ENCODE measurements around the gene RAP1B. TPM values are rescaled to one million over a fixed set of nuclear protein-coding genes. Genes with fewer than 3 reads are reported as not detected.

The RAP1B gene
- total and polyA plus RNA-seq, 2 of the 13 experiments (the other 11 are each of a cell fraction or from before 2014, with no cell fraction given): 71.1 to 92.7 TPM

DNA sequence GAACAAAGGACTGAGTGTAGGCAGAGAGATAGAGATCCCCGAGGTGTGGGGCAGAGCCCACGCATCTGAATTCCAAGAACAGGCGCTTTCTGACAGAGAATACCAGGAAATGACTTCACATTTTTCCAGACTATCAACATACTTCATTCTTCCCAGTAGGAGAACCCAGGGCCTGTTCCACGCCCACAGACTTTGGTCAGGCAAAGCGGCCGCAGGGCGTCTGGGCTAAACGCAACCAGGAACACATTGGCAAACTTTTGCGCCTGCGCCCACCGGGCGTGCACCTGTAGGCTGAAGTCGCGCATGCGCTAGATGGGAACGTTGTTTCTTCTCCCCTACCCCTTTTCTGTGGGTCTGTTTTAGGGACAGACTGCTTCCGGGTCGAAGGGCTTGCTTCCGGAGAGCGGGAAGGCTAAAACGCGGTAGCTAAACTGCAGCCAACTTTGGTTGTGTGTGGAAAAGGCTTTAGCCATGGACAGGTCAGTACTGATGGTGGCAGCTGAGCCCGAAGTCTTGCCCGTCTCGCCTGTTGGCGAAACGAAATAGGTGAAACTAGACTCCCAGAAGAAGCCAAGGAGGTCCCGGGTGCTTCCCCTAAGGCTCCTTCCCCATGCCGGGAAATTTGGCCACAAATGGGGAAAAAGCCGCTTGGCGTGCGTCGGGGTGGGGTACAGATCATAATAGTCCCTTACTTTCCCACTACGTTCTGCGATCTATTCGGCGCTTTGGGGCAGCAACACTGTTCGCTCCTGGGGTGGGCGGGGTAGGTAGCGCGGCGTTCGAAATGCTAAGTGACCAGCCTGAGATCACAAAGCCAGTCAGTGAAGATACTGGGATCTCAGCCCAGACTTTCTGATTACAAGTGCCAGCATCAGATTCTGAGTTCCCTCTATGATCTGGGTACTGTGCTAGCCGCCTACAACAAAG lies 76.2 kb downstream of the RAP1B start, which contains the start of gene NUP107 (continued):
- peak; percentile 40; the same call in 1 of the 2 replicates for TF ChIP-seq HNF1A (IDR thresholded peaks at IDR 0.05; ENCODE audit: low read depth)
- peak; percentile 62; the same call in 1 of the 2 replicates for TF ChIP-seq HNF1A (CRISPR knock-in tag; IDR thresholded peaks at IDR 0.05; ENCODE audit: borderline replicate concordance)
- TF ChIP-seq, protein P1, sequence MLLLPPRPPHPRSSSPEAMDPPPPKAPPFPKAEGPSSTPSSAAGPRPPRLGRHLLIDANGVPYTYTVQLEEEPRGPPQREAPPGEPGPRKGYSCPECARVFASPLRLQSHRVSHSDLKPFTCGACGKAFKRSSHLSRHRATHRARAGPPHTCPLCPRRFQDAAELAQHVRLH (CRISPR knock-in tag; IDR thresholded peaks at IDR 0.05; ENCODE audit: borderline replicate concordance, low read depth): peak; percentile 90; the same call in 1 of the 2 replicates
- TF ChIP-seq ZNF614 (CRISPR knock-in tag; IDR thresholded peaks at IDR 0.05; ENCODE audit: borderline replicate concordance): peak; percentile 89; the same call in 1 of the 2 replicates
- TF ChIP-seq ZNF205 (CRISPR knock-in tag; IDR thresholded peaks at IDR 0.05): peak; percentile 93
- TF ChIP-seq MLXIP (CRISPR knock-in tag; IDR thresholded peaks at IDR 0.05; ENCODE audit: borderline replicate concordance): no peak
- TF ChIP-seq ZNF142 (CRISPR knock-in tag; IDR thresholded peaks at IDR 0.05): no peak

All from HepG2 (cell line).